SKM-1 treated with dmso at 0.1 percent for 144 hours (cell line): ENCODE results near the gene CDC14B.

Source experiments
- DNase-seq: peaks from one replicate; lab custom pipeline; 2025; ENCODE audit not compliant: unreplicated experiment; lab: John Stamatoyannopoulos, UW

The CDC14B gene

DNA sequence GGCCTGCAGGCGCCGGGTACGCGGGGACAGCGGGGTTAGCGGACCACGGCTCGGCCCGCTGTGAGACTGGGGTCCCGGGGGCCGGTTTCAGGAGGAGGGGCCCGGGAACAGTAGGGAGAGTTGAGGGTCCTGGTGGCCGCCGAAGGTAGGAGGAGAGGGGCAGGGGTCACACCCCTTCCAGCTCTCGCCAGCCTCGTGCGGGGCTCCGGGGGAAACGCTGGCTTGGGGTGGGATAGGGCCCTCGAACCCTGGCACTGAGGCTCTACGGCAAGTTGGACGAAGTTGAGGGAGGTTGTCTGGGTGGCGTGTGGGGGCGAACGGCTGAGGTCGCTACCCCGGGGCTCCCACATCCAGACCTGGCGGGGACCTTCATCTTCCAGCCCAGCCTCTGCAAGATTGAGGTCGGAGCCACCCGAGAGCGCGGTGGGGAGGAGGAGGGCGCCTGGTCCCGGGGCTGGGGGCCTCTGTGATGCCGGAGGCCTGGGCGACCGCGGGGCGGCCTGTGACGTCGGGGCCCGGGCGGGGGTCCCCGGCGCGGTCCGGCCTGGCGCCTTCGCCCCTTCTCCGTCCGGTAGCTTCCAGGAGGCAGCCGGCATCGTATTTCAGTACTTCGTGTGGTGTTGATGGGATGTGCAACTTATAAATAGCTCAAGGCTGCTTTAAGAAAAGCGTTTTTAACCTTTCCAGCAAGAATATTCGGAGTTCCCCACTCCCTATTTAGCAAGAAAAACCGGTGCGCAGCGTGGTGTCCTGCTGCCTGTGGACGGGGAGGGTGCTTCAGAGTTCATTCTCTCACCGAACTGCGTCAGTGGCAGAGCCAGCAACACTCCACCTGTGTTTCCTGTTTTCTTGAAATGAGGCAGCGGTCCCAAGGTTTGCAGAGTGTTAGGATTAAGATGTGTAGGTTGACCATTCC lies 168.8 kb downstream of the CDC14B start:
- DNase-seq, result no peak
